A549 (cell line): ENCODE measurements around the gene C15orf39. TPM values are rescaled to one million over a fixed set of nuclear protein-coding genes. Genes with fewer than 3 reads are reported as not detected.

Experiments
- ATAC-seq, 2 experiments: fragments of 200-7000 bp in 1 of 2; fragments of >200 bp in 1 of 2; cut with Nextera tagmentation in 1 of 2; cut with Tn5 transposase in 1 of 2; 3 replicates each; pipeline versions ENCODE4 v1.8.0 to v1.9.1; 2018 to 2020; ENCODE audit warnings: mild to moderate bottlenecking in 1 of 2, moderate library complexity in 1 of 2
- CTCF ChIA-PET: fragments of 300-600 bp; sonication (Branson Sonifier 250); formaldehyde crosslinking; extraction: SDS; loops from one replicate; lab custom pipeline; 2021; ENCODE audit warnings: antibody characterized with exemption, inconsistent platforms; lab: Yijun Ruan, JAX
- POLR2A ChIA-PET: fragments of 350-600 bp; formaldehyde crosslinking; extraction: SDS; loops from one replicate; lab custom pipeline; 2021; ENCODE audit warnings: antibody characterized with exemption, inconsistent platforms; lab: Yijun Ruan, JAX
- DNase-seq, 2 experiments: peaks; one replicate each; pipeline versions ENCODE4 v3.0.0 to v3.0.0-alpha.2; 2011 to 2016; ENCODE audit warnings: low read depth in 1 of 2, low spot score in 1 of 2
- FAIRE-seq: peaks from 2 replicates; lab custom pipeline; 2011; peaks lifted over from hg19 to GRCh38; lab: Jason Lieb, UNC
- H3K27ac ChIP-seq, 2 experiments: fragments of >200 bp; sonication (Bioruptor Twin); formaldehyde crosslinking; 3 replicates each; pipeline ENCODE4 v1.5.1; 2016 to 2017
- H3K4me1 ChIP-seq: fragments of >200 bp; sonication (Bioruptor Twin); formaldehyde crosslinking; 3 replicates; pipeline ENCODE4 v1.6.1; 2016
- H3K4me2 ChIP-seq: fragments of >200 bp; sonication (Bioruptor Twin); formaldehyde crosslinking; 3 replicates; pipeline ENCODE4 v1.6.1; 2016
- H3K4me3 ChIP-seq: fragments of >200 bp; sonication (Bioruptor Twin); formaldehyde crosslinking; 3 replicates; pipeline ENCODE4 v1.5.1; 2016
- H3K9me3 ChIP-seq: fragments of >200 bp; sonication (Bioruptor Twin); formaldehyde crosslinking; 3 replicates; pipeline ENCODE4 v1.6.1; 2016
- BCL3 ChIP-seq: fragments of >200 bp; sonication (Bioruptor Twin); formaldehyde crosslinking; IDR thresholded peaks from 3 replicates; pipeline ENCODE4 v1.6.1; 2016
- CBX2 ChIP-seq: fragments of 200-600 bp; sonication (generic); IDR thresholded peaks from 2 replicates; pipeline ENCODE4 v1.6.1; 2016; ENCODE audit warnings: low read depth, mild to moderate bottlenecking, borderline replicate concordance
- CBX8 ChIP-seq: fragments of 200-600 bp; sonication (generic); IDR thresholded peaks from 2 replicates; pipeline ENCODE4 v1.6.1; 2016
- CHD2 ChIP-seq: fragments of 150-350 bp; IDR thresholded peaks from 2 replicates; pipeline ENCODE4 v1.6.1; 2014; ENCODE audit warnings: low read length; ENCODE audit not compliant: partially characterized antibody
- E2F6 ChIP-seq: IDR thresholded peaks from 2 replicates; pipeline ENCODE4 v1.6.1; 2012; ENCODE audit warnings: low read depth, borderline replicate concordance
- EP300 ChIP-seq, 2 experiments: fragments of >200 bp; sonication (Bioruptor Twin); formaldehyde crosslinking; IDR thresholded peaks; 2 replicates in 1 of 2; 3 replicates in 1 of 2; pipeline ENCODE4 v1.6.1; 2016 to 2017
- HDAC2 ChIP-seq: fragments of 200-600 bp; sonication (generic); IDR thresholded peaks from 2 replicates; pipeline ENCODE4 v1.6.1; 2016
- HES2 ChIP-seq: fragments of >200 bp; sonication (Bioruptor Twin); formaldehyde crosslinking; IDR thresholded peaks from 2 replicates; pipeline ENCODE4 v1.6.1; 2016
- HMGXB4 ChIP-seq: fragments of 250-450 bp; sonication (Bioruptor Pico); IDR thresholded peaks from 2 replicates; pipeline ENCODE4 v1.5.0; 2021; ENCODE audit warnings: mild to moderate bottlenecking, moderate library complexity, borderline replicate concordance
- HOXB13 ChIP-seq: fragments of 250-450 bp; sonication (Bioruptor Pico); IDR thresholded peaks from 2 replicates; pipeline ENCODE4 v1.5.0; 2020; ENCODE audit warnings: low read depth, mild to moderate bottlenecking, moderate library complexity
- HOXB5 ChIP-seq: fragments of 250-450 bp; sonication (Bioruptor Pico); IDR thresholded peaks from 2 replicates; pipeline ENCODE4 v1.5.0; 2020; ENCODE audit warnings: mild to moderate bottlenecking, moderate library complexity
- JUN ChIP-seq, 2 experiments: fragments of >200 bp; sonication (Bioruptor Twin); formaldehyde crosslinking; IDR thresholded peaks; 2 replicates in 1 of 2; 3 replicates in 1 of 2; pipeline ENCODE4 v1.6.1; 2016 to 2017
- KDM5A ChIP-seq: fragments of 200-600 bp; sonication (generic); IDR thresholded peaks from 2 replicates; pipeline ENCODE4 v1.6.1; 2016; ENCODE audit warnings: antibody characterized with exemption, mild to moderate bottlenecking
- NPAS2 ChIP-seq: fragments of 250-450 bp; sonication (Bioruptor Pico); IDR thresholded peaks from 2 replicates; pipeline ENCODE4 v1.8.0; 2022; ENCODE audit warnings: mild to moderate bottlenecking, moderate library complexity, borderline replicate concordance
- NR3C1 ChIP-seq: fragments of >200 bp; sonication (Bioruptor Twin); formaldehyde crosslinking; IDR thresholded peaks from 3 replicates; pipeline ENCODE4 v1.6.1; 2017
- POLR2A ChIP-seq: IDR thresholded peaks from 2 replicates; pipeline ENCODE4 v1.6.1; 2012; ENCODE audit warnings: mild to moderate bottlenecking, low read length
- REST ChIP-seq: fragments of 200-600 bp; sonication (generic); IDR thresholded peaks from 2 replicates; pipeline ENCODE4 v1.6.1; 2016; ENCODE audit warnings: antibody characterized with exemption, mild to moderate bottlenecking, moderate library complexity
- RFX5 ChIP-seq: fragments of 450-650 bp; IDR thresholded peaks from 2 replicates; pipeline ENCODE4 v1.7.1; 2014; ENCODE audit warnings: antibody characterized with exemption, mild to moderate bottlenecking, moderate library complexity
- RNF2 ChIP-seq: fragments of 200-600 bp; sonication (generic); IDR thresholded peaks from 2 replicates; pipeline ENCODE4 v1.6.1; 2016; ENCODE audit warnings: low read depth, mild to moderate bottlenecking, antibody characterized with exemption, moderate library complexity, borderline replicate concordance
- SREBF2 ChIP-seq: fragments of 450-650 bp; IDR thresholded peaks from 2 replicates; pipeline ENCODE4 v1.6.1; 2014; ENCODE audit warnings: mild to moderate bottlenecking, moderate library complexity
- ZC3H11A ChIP-seq: fragments of 450-650 bp; IDR thresholded peaks from 2 replicates; pipeline ENCODE4 v1.6.1; 2014; ENCODE audit warnings: antibody characterized with exemption, mild to moderate bottlenecking
- ZNF302 ChIP-seq: fragments of 250-450 bp; sonication (Bioruptor Pico); IDR thresholded peaks from 2 replicates; pipeline ENCODE4 v1.9.0; 2021; ENCODE audit warnings: inconsistent platforms, mild to moderate bottlenecking, moderate library complexity
- WGBS: methylation state at CpG from one replicate; pipeline ENCODE4 v1.1.6; 2017; ENCODE audit errors: missing lambda C conversion rate; 5-methylcytosine and 5-hydroxymethylcytosine counted together
- polyA plus RNA-seq, 4 experiments: library from polyadenylated mRNA; depleted of rRNA in 3 of 4; stranded (reverse); fragments of >200 nt; fragmentation: RNase III in 1 of 4; extraction: RNeasy Plus Mini Kit Qiagen cat#74134 plus additional on column Dnase treatment in 1 of 4; gene quantifications; 2 replicates in 3 of 4; 3 replicates in 1 of 4; pipeline ENCODE4 v1.2.3, GENCODE V29; 2011 to 2017

C15orf39 gene
- polyA plus RNA-seq, 2 of the 4 experiments (the other 2 are of a cell fraction): 5.7 to 16.7 TPM

GRCh38 chr15:75203017-75203907 is 1.6 kb downstream of the C15orf39 start:
- TF ChIP-seq POLR2A (no peak), RNF2 (no peak), CHD2 (no peak), REST (no peak), ZNF302 (CRISPR knock-in tag) (no peak), CBX2 (no peak), HOXB5 (CRISPR knock-in tag) (no peak)
- peak overlapping the region; percentile 92 to 93 for H3K27ac ChIP-seq
- no peak for FAIRE-seq
- H3K4me2 ChIP-seq: peak overlapping the region; percentile 84
- POLR2A ChIA-PET: interaction anchor here (0.6 to 1.6 kb wide), 5 partner anchors 160 to 478 kb away, joined by 3 to 7 read pairs (median 4); partner anchors contain the start of genes CYP1A1, FAM219B and PPCDC
- H3K9me3 ChIP-seq: no peaks in the 10 kb centered on the region
- 11% methylated on average over 18 of the region's 18 CpGs for WGBS
- peak overlapping the region; percentile 84 for H3K4me3 ChIP-seq
- peaks cover 37% of the 10 kb centered on the region for H3K4me1 ChIP-seq
- CTCF ChIA-PET: interaction anchor here (0.7 to 15.6 kb wide), 27 partner anchors 9 to 243 kb away, joined by 3 to 324 read pairs (median 5); partner anchors contain the start of gene PPCDC
- DNase-seq: peak; percentile 41 to 69
- peak; percentile 0 to 4; a peak in 4 of 6 replicates for ATAC-seq

- H3K9me3 ChIP-seq: no peaks in the 10 kb centered on the region
- peak overlapping the region; percentile 84 for H3K4me2 ChIP-seq
- ATAC-seq (no peak), FAIRE-seq (no peak), DNase-seq (no peak)
- CTCF ChIA-PET: interaction anchor here (0.7 to 15.6 kb wide), 43 partner anchors 8 to 243 kb away, joined by 3 to 324 read pairs (median 4); partner anchors contain the start of gene PPCDC
- peak overlapping the region; percentile 84 for H3K4me3 ChIP-seq
- peaks cover 37% of the 10 kb centered on the region for H3K4me1 ChIP-seq
- POLR2A ChIA-PET: interaction anchor here (1.2 to 1.6 kb wide), 4 partner anchors 160 to 297 kb away, joined by 4 to 7 read pairs (median 6); partner anchors contain the start of genes FAM219B and PPCDC
- H3K27ac ChIP-seq: peak overlapping the region; percentile 92 to 93
- TF ChIP-seq REST (no peak), RNF2 (no peak), BCL3 (no peak), ZC3H11A (no peak), HDAC2 (no peak), HMGXB4 (no peak), JUN (IDR thresholded peaks at IDR 0.05) (no peak), HES2 (no peak), RFX5 (no peak), HOXB13 (CRISPR knock-in tag) (no peak), NR3C1 (no peak), KDM5A (no peak), POLR2A (no peak), E2F6 (no peak), CBX8 (no peak), SREBF2 (no peak), ZNF302 (CRISPR knock-in tag) (no peak), EP300 (IDR thresholded peaks at IDR 0.05) (no peak), NPAS2 (CRISPR knock-in tag) (no peak)
- 60% methylated on average over 1 of the region's 1 CpG for WGBS
Measured at GRCh38 chr15:75203908-75204263, 2.2 kb downstream of the C15orf39 start.
